Measurements from ENCODE around the gene LRRK1.
"Not testable (repeated sequence)": the region's sequence is repeated elsewhere in the genome, so short reads cannot be mapped to it uniquely, and the experiment has no call there.

The LRRK1 gene

GRCh38 chr15:101062471-101063171 is 143.5 kb downstream of the LRRK1 start:
- DNase-seq = no peak

- no peak for DNase-seq
These were observed 144.1 kb downstream of the LRRK1 start for GRCh38 chr15:101063212-101063611.

GRCh38 chr15:101063891-101064794 is 145.0 kb downstream of the LRRK1 start:
- DNase-seq = no peak

GRCh38 chr15:101064795-101065569 is 145.8 kb downstream of the LRRK1 start:
- DNase-seq = no peak

GRCh38 chr15:101065570-101066221 is 146.5 kb downstream of the LRRK1 start:
- DNase-seq = no peak

- DNase-seq = no peak
These were observed 147.6 kb downstream of the LRRK1 start for GRCh38 chr15:101066501-101067408.

- DNase-seq = no peak
These were observed 148.7 kb downstream of the LRRK1 start for GRCh38 chr15:101067660-101068522.

GRCh38 chr15:101068523-101068960 is 149.4 kb downstream of the LRRK1 start:
- no peak for DNase-seq

- DNase-seq = no peak
These were observed 149.9 kb downstream of the LRRK1 start for GRCh38 chr15:101068961-101069653.

- no peak for DNase-seq
These were observed 150.5 kb downstream of the LRRK1 start for GRCh38 chr15:101069654-101069973.

- no peak for DNase-seq
These were observed 150.9 kb downstream of the LRRK1 start for GRCh38 chr15:101070024-101070423.

- DNase-seq = no peak
These were observed 151.5 kb downstream of the LRRK1 start for GRCh38 chr15:101070502-101071273.

GRCh38 chr15:101071651-101072050 is 152.5 kb downstream of the LRRK1 start:
- no peak for DNase-seq

- not testable (repeated sequence) for DNase-seq
These were observed 153.1 kb downstream of the LRRK1 start for GRCh38 chr15:101072235-101072634.

GRCh38 chr15:101077806-101078668 is 158.9 kb downstream of the LRRK1 start:
- DNase-seq = not testable (repeated sequence)

- no peak for DNase-seq
These were observed 159.6 kb downstream of the LRRK1 start for GRCh38 chr15:101078669-101079323.

GRCh38 chr15:101081900-101082299 is 162.7 kb downstream of the LRRK1 start:
- DNase-seq = no peak
